NCI-H146 treated with DMSO at 0.1 percent for 48 hours (cell line): ENCODE measurements around the gene BICRA.

Experiments
- DNase-seq: peaks from one replicate; lab custom pipeline; 2025; ENCODE audit not compliant: unreplicated experiment; lab: John Stamatoyannopoulos, UW

Gene BICRA

GRCh38 chr19:47601180-47601904 lies 7.6 kb upstream of the BICRA start:
- no peak for DNase-seq

- DNase-seq, result no peak
These were observed 5.0 kb upstream of the BICRA start for GRCh38 chr19:47603706-47604565.

- DNase-seq, result no peak
These were observed 1.3 kb upstream of the BICRA start for GRCh38 chr19:47607564-47608073.

GRCh38 chr19:47608074-47608918 lies 638 bp upstream of the BICRA start:
- DNase-seq, result peak; percentile 78

GRCh38 chr19:47609906-47610894 lies 1.3 kb downstream of the BICRA start:
- DNase-seq, result peak; percentile 37

GRCh38 chr19:47610902-47611301 lies 2.0 kb downstream of the BICRA start:
- DNase-seq, result no peak

GRCh38 chr19:47613165-47614020 lies 4.5 kb downstream of the BICRA start:
- no peak for DNase-seq

- no peak for DNase-seq
These were observed 5.0 kb downstream of the BICRA start for GRCh38 chr19:47614021-47614295.

GRCh38 chr19:47614559-47614958 lies 5.6 kb downstream of the BICRA start:
- DNase-seq, result no peak

GRCh38 chr19:47615230-47615629 lies 6.3 kb downstream of the BICRA start:
- DNase-seq, result no peak

- no peak for DNase-seq
These were observed 6.8 kb downstream of the BICRA start for GRCh38 chr19:47615714-47616113.

- DNase-seq, result no peak
These were observed 9.8 kb downstream of the BICRA start for GRCh38 chr19:47618771-47619170.

- DNase-seq, result no peak
These were observed 10.8 kb downstream of the BICRA start for GRCh38 chr19:47619763-47620162.

GRCh38 chr19:47623151-47623920 lies 14.4 kb downstream of the BICRA start:
- no peak for DNase-seq

GRCh38 chr19:47623921-47624391 lies 15.0 kb downstream of the BICRA start:
- DNase-seq, result no peak

GRCh38 chr19:47625650-47626049 lies 16.7 kb downstream of the BICRA start:
- DNase-seq, result no peak

GRCh38 chr19:47626238-47626637 lies 17.3 kb downstream of the BICRA start:
- no peak for DNase-seq

- no peak for DNase-seq
These were observed 19.3 kb downstream of the BICRA start for GRCh38 chr19:47628078-47628771.
